HG03039 (cell line): ENCODE data around the gene S100Z.
"Not testable (repeated sequence)": the region's sequence is repeated elsewhere in the genome, so short reads cannot be mapped to it uniquely, and the experiment has no call there.

Source experiments
- ATAC-seq: cut with Tn5 transposase; IDR thresholded peaks from one replicate; pipeline ENCODE4 v1.9.1; 2021; ENCODE audit warnings: mild to moderate bottlenecking, moderate library complexity; ENCODE audit not compliant: unreplicated experiment

The S100Z gene

DNA sequence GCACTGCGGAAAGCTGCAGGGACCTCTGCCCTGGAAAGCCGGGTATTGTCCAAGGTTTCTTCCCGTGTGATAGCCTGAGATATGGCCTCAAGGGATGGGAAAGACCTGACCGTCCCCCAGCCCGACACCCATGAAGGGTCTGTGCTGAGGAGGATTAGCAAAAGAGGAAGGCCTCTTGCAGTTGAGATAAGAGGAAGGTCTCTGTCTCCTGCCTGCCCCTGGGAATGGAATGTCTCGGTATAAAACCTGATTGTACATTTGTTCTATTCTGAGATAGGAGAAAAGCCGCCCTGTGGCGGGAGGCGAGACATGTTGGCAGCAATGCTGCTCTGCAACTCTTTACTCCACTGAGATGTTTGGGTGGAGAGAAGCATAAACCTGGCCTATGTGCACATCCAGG is 95.4 kb downstream of the S100Z start:
- ATAC-seq, result not testable (repeated sequence)

DNA sequence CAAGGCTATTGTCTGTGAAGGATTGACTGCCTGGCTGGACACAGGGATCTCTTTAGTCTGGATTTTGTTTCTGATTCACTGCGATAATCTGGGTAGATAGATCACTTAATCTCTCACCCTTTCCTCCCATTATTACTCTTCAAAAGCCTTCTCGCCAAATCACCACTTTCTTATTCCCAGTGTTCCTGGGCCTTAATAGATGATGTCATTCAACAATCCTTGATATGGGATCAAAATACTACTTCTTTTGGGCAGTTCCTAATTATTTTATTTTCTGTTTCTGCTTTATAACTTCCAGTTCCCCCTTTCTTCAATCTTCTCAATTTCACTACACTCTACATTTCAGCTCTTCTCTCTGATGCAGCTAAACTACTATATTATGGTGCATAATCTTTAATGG is 96.3 kb downstream of the S100Z start:
- ATAC-seq, result no peak

DNA sequence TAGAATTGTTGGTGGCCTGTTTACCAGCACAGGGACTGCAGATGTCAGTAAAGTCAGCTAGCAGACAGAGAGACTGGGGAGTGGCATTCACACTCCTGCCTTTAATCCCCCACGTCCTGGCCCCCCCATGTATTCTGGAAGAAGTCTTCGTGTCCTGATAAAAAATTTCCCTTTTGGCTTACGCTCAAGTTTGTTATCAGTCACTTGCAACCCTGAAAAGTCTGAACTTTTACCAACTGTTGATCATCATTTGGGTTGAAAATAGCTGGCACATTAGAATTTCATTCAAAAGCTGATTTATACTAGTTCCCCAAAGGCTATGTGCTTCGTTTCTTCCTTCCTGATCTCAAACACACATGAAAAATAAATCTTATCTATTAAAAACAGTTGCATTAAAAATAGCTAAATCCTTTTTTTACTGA is 97.3 kb downstream of the S100Z start:
- no peak for ATAC-seq

DNA sequence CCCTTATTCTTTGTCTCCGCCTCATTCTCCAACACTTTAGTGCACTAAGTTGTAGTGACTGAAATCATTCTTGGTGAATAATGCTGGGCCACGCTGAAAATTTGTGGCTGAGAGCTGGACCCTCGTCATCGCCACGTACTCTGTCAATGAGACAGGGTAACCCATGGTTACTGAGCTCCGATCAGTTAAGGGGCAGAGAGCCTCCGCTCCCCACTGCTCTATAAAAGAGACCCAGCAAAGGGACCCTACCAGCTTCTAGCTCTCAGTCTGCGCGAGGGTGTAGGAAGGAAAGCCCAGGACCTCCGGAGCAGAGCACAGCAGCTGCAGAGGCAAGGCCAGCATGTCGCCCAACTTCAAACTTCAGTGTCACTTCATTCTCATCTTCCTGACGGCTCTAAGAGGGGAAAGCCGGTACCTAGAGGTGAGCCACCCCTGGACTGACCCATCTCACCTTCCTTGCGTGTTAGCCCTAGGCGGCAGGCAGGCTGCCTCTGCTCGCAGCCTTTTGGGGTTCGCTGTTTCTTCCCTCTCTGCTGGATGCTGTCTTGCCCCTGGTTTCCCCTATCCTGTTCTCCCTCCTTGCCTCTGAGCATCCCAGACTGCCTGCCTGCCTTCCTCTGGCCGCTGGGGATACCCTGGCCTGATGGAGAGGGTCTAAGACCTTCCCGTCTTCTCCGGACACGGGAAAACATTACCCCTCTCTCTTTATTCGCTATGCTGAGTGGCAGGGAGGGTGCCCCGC is 103.2 kb downstream of the S100Z start, which contains the start of gene CRHBP:
Gene CRHBP, plus strand, starts transcription at position 251 of the 742 bp plus-strand sequence. Its CDS starts 90 bp downstream, at position 341.
- no peak for ATAC-seq

DNA sequence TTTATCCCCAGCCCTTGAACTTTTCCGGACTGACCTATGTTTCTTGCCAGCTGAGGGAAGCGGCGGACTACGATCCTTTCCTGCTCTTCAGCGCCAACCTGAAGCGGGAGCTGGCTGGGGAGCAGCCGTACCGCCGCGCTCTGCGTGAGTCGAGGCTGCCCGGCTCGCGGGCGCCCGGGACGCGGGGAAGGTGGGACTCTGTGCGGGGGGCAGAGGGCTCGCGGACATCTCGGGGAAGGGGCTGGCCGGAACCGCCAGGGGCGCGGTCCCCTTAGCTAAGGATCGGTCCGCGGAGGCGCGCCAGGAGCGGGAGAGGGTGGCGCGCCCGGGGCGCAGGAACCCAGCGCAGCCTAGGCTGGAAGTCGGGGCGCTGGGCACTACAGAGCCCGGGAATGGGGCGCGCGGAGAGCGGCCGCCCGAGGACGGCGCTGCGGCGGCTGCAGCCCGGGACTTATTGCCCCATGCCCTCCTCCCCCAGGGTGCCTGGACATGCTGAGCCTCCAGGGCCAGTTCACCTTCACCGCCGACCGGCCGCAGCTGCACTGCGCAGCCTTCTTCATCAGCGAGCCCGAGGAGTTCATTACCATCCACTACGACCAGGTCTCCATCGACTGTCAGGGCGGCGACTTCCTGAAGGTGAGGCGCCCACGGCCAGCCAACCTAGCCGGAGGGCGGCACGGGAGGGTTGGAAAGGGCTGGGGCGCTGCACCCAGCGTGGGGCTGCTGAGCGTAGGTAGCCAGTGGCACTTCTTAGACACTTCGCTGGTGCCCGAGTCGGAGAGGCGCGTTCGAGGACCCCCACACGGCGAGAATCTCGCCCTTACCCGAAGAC is 104.0 kb downstream of the S100Z start:
- ATAC-seq, result no peak

DNA sequence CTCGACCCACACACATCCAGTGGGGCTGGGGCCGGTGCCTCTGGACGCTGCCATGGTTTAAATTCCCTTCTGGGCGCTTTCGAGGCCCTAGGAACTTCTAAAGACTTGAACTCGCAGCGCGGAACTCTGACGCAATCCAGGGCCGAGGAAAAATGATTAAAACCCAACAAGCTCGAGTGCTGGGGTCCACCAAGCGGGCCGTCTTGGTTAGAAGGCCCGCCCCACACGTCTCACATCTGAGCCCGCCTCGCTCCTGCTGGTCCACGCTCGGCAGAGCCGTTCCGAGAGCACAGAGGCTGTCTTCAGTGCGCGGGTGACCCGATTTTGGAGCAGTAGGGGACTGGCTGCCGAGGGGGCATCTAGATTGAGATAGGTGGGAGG is 104.6 kb downstream of the S100Z start:
- ATAC-seq, result no peak

DNA sequence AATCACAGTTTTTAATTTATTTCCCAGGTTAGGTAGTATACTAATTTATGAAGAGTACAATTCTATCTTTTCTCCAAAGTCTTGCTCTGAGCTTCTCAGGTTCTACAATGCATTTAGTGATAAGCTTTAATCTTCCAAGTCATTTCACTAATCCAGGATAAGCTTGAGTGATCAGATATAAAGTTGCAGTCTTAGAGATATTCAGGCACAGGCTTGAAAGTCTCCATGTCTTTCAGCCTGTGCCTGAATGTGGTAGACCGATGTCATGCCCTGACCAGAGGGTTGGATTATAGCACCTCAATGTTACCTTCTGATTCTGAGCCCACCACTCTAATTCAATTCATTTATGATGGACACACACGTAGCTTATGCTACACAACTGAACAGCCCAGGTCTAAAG is 106.2 kb downstream of the S100Z start:
- ATAC-seq, result no peak

DNA sequence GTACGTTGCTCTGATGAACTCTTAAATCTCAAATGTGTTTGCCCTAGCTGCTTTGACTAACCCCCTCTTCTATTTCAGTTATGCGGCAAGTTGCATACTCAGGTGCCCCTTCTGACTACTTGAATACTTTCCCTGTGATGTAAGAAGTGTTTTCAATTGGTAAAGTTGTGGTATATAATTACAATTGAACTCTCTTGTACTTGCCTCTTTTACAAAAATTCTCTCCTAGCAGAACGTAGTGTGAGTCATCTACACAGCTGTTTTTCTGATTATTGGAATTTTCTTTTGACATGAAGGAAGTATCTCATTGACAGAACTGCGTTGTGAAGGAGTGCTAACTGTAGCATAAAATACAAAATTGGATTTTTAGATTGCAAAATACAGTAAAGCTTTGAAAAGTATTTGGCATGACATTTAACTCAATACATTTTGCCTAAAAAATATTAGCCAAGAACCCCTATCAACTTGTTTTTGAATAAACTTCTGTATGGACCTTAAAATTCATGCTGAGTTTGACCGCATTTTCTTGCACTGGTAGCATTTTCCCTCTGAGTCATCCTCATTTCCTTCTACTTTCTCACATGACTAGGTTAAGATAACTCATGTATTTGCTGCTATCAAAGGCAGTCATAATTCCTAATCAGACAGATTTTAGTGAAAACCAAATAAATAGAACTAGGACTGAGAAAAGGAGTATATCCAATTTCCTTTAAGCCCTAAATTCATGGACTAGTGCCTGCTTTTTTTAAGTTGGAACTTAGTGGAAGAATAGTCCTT is 109.4 kb downstream of the S100Z start:
- ATAC-seq, result no peak

DNA sequence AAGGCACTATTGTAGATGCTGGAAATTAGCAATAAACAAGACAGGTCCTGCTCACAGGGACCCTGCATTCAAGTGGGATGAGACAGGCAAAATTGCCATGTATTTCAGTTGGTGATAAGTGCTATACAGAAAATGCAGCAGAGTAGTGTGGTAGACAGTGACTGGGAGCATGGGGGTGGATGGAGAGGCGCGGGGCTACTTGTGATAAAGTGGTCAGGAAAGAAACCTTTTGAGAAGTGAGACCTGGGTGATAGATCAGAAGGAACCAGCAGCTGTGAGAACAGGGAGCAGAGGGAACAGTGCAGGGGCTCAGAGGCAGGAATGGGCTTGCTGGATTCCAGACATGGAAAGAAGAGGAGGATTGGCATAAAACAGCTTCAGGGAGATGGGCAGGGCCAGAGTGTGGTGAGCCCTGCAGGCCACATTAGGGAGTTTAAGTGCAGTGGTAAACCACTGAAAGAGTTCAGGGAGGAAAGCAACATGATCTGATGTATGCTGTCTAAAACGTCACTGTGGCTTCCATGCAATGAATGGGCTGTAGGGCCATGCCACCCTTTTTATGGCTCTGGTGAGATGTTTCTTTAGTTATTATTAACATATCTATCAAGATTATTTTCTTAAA is 110.3 kb downstream of the S100Z start:
- ATAC-seq, result no peak

DNA sequence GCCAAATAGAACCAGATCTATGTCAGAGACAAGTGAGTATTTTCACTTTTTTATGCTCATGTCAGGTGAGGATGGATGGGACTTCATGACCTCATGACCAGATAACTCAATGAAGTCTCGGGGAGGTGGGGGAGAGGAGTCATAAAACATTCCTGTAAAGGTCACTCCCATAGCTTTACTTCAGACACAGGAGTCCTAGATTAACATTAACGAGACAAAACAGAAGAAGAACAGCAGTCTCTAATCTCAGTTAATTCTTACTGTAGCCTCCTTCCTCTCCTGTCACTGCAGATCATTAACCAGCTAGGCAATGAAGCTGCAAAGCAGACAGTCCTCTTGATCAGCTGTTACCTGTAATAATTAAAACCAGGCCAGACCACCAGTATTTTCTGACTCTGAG is 114.2 kb downstream of the S100Z start:
- ATAC-seq, result no peak
